Skeletal muscle satellite cell (primary cell): Measurements from ENCODE around the gene RHPN2.
"Not testable (repeated sequence)": the region's sequence is repeated elsewhere in the genome, so short reads cannot be mapped to it uniquely, and the experiment has no call there.

ENCODE experiments used
- H3K27me3 ChIP-seq: 2 replicates; pipeline ENCODE4 v1.7.0; 2013; ENCODE audit warnings: low read length; ENCODE audit not compliant: control insufficient read depth, insufficient read depth
- H3K36me3 ChIP-seq: 2 replicates; pipeline ENCODE4 v1.7.0; 2013; ENCODE audit warnings: mild to moderate bottlenecking, control low read depth, low read length; ENCODE audit not compliant: insufficient read depth
- H3K4me1 ChIP-seq: 2 replicates; pipeline ENCODE4 v1.7.0; 2013; ENCODE audit warnings: low read length; ENCODE audit not compliant: control insufficient read depth, insufficient read depth
- H3K4me2 ChIP-seq: 2 replicates; pipeline ENCODE4 v1.7.0; 2013; ENCODE audit warnings: mild to moderate bottlenecking, low read length
- H3K4me3 ChIP-seq: 2 replicates; pipeline ENCODE4 v1.7.0; 2013; ENCODE audit warnings: low read length
- H3K9ac ChIP-seq: 2 replicates; pipeline ENCODE4 v1.7.0; 2013; ENCODE audit warnings: mild to moderate bottlenecking, low read depth, low read length, moderate library complexity
- H3K9me3 ChIP-seq: replicated peaks from 2 replicates; pipeline ENCODE4 v1.7.0; 2013; ENCODE audit warnings: mild to moderate bottlenecking, control low read depth, low read length

RHPN2 gene

GRCh38 chr19:32997061-32997464 is 67.6 kb downstream of the RHPN2 start:
- not testable (repeated sequence) for H3K36me3 ChIP-seq, H3K9me3 ChIP-seq, H3K27me3 ChIP-seq

GRCh38 chr19:32995966-32996365 is 68.7 kb downstream of the RHPN2 start:
- not testable (repeated sequence) for H3K9me3 ChIP-seq, H3K27me3 ChIP-seq, H3K9ac ChIP-seq, H3K4me3 ChIP-seq, H3K36me3 ChIP-seq, H3K4me2 ChIP-seq, H3K4me1 ChIP-seq

More at GRCh38 chr19:32997061-32997464, 67.6 kb downstream of the RHPN2 start:
- H3K4me1 ChIP-seq, H3K4me2 ChIP-seq, H3K9ac ChIP-seq, H3K4me3 ChIP-seq: not testable (repeated sequence)

- Histone ChIP-seq H3K27me3 (no peaks in the 10 kb centered on the region), H3K9me3 (no peaks in the 10 kb centered on the region), H3K4me2 (no peak overlapping the region), H3K36me3 (no peaks in the 10 kb centered on the region), H3K4me3 (no peak overlapping the region), H3K4me1 (no peaks in the 10 kb centered on the region), H3K9ac (no peak overlapping the region)
Measured at GRCh38 chr19:32988724-32989123, 76.0 kb downstream of the RHPN2 start.

- H3K4me3 ChIP-seq, H3K36me3 ChIP-seq, H3K4me1 ChIP-seq, H3K4me2 ChIP-seq, H3K9ac ChIP-seq, H3K27me3 ChIP-seq, H3K9me3 ChIP-seq: not testable (repeated sequence)
Measured at GRCh38 chr19:32988254-32988653, 76.4 kb downstream of the RHPN2 start.

GRCh38 chr19:32982488-32982887 is 82.2 kb downstream of the RHPN2 start:
- H3K4me2 ChIP-seq, H3K27me3 ChIP-seq, H3K9me3 ChIP-seq, H3K4me1 ChIP-seq, H3K4me3 ChIP-seq, H3K36me3 ChIP-seq, H3K9ac ChIP-seq: not testable (repeated sequence)

- H3K27me3 ChIP-seq, H3K36me3 ChIP-seq, H3K9me3 ChIP-seq: not testable (repeated sequence)
Measured at GRCh38 chr19:32979807-32980206, 84.9 kb downstream of the RHPN2 start.

GRCh38 chr19:32977813-32978212 is 86.9 kb downstream of the RHPN2 start:
- not testable (repeated sequence) for H3K9ac ChIP-seq, H3K36me3 ChIP-seq, H3K4me2 ChIP-seq, H3K4me1 ChIP-seq, H3K27me3 ChIP-seq, H3K4me3 ChIP-seq, H3K9me3 ChIP-seq

More at GRCh38 chr19:32979807-32980206, 84.9 kb downstream of the RHPN2 start:
- H3K4me3 ChIP-seq, H3K4me1 ChIP-seq, H3K4me2 ChIP-seq, H3K9ac ChIP-seq: not testable (repeated sequence)

GRCh38 chr19:32977280-32977679 is 87.4 kb downstream of the RHPN2 start:
- Histone ChIP-seq H3K9ac (no peak overlapping the region), H3K4me2 (no peak overlapping the region), H3K9me3 (no peaks in the 10 kb centered on the region), H3K4me3 (no peak overlapping the region), H3K4me1 (no peaks in the 10 kb centered on the region), H3K36me3 (no peaks in the 10 kb centered on the region), H3K27me3 (no peaks in the 10 kb centered on the region)

- no peaks in the 10 kb centered on the region for H3K27me3 ChIP-seq
- H3K36me3 ChIP-seq = no peaks in the 10 kb centered on the region
- H3K9ac ChIP-seq = no peak overlapping the region
- no peaks in the 10 kb centered on the region for H3K9me3 ChIP-seq
- no peaks in the 10 kb centered on the region for H3K4me1 ChIP-seq
- H3K4me2 ChIP-seq = no peak overlapping the region
- no peak overlapping the region for H3K4me3 ChIP-seq
Measured at GRCh38 chr19:32976223-32976805, 88.4 kb downstream of the RHPN2 start.

GRCh38 chr19:32971715-32972540 is 92.8 kb downstream of the RHPN2 start, which contains the start of the genes CEP89 and FAAP24:
TSS of gene CEP89 (minus strand) at chr19:32971958. CDS start at chr19:32971874, 84 bp downstream.
TSS of gene FAAP24 (plus strand) at chr19:32972242. CDS start at chr19:32973197, 955 bp downstream.
- Histone ChIP-seq H3K9me3 (no peaks in the 10 kb centered on the region), H3K36me3 (no peaks in the 10 kb centered on the region), H3K4me1 (no peaks in the 10 kb centered on the region), H3K4me3 (peak within 1 kb of the TSS; percentile 83), H3K4me2 (peak within 1 kb of the TSS; percentile 87), H3K9ac (peak within 1 kb of the TSS; percentile 83), H3K27me3 (no peaks in the 10 kb centered on the region)

GRCh38 chr19:32971012-32971595 is 93.6 kb downstream of the RHPN2 start:
- peak overlapping the region; percentile 80 for H3K9ac ChIP-seq

More at GRCh38 chr19:32971012-32971595, 93.6 kb downstream of the RHPN2 start:
- Histone ChIP-seq H3K4me2 (peak overlapping the region; percentile 87), H3K36me3 (no peaks in the 10 kb centered on the region), H3K27me3 (no peaks in the 10 kb centered on the region), H3K4me1 (no peaks in the 10 kb centered on the region), H3K4me3 (peak overlapping the region; percentile 83), H3K9me3 (no peaks in the 10 kb centered on the region)
